GM19455 (cell line): Measurements from ENCODE around the gene AGFG1.

Experiments used
- ATAC-seq: cut with Tn5 transposase; IDR thresholded peaks from one replicate; pipeline ENCODE4 v1.9.1; 2021; ENCODE audit not compliant: unreplicated experiment

AGFG1 gene

DNA sequence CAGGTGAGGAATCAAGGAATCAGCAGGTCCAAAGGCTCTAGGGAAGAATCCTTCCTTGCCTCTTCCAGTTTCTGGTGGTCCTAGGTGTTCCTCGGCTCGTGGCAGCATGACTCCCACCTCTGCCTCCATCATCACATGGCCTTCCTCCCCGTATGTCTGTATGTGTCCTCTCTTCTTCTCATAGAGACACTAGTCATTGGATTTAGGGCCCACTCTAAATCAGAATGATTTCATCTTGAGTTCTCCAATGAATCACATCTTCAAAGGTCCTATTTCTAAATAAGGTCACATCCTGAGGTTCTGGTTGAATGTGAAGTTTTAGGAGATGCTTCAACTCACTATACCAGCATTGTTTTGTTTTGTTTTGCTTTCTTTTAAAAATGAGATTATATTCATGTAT, 11.1 kb upstream of the AGFG1 start:
- no peak for ATAC-seq

DNA sequence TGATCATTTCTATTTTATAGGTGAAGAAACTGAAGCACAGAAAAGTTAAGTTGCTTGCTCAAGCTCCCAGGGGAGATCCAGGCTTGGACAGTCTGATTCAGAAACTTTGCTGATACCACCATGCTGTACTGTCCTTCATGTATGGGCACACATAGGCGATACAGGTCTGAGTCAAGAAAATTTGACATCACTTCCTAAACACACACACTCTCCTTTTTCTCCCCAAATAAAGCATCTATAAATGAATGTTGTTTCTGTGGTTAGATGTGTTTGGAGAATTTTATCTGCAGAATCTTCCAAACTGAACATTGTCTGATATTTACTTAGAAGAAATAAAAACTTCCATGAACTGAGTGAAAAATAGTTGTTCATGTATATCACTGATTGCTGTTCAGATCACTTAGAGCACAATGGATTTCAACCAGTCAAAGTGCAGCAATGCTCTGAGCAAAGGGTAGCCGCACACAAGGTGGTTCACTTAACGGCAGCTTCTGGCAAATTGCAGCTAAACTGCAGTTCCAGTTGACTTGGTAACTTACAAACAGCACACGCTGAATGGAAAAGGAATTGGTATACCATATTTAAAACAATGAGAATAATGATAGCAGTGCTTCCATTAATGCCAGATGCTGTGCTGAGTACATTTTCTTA, 10.0 kb upstream of the AGFG1 start:
- peak; percentile 28 for ATAC-seq

DNA sequence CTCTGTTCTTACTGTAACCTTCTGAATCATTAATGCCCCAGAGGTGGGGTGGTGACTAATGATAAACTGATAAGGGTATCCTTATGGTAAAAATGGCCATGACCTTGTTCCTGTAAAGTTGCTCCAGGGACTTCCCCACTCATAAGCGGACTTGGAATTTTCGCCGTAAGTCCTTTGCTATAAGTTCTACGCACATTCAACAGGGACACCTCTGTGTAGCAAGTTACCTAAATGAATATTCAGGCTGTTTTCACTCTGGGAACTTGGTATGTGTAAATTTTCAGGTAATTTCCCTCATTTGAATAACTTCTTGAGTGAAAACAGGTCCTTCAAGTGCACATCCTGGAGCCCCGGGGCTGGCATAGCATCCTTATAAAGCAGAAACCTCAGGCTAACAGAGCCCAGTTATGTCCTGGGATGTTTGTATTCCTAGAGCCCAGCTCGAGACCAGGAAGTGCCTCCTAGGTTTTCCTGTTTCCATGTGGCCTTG, 9.4 kb upstream of the AGFG1 start:
- peak; percentile 62 for ATAC-seq

DNA sequence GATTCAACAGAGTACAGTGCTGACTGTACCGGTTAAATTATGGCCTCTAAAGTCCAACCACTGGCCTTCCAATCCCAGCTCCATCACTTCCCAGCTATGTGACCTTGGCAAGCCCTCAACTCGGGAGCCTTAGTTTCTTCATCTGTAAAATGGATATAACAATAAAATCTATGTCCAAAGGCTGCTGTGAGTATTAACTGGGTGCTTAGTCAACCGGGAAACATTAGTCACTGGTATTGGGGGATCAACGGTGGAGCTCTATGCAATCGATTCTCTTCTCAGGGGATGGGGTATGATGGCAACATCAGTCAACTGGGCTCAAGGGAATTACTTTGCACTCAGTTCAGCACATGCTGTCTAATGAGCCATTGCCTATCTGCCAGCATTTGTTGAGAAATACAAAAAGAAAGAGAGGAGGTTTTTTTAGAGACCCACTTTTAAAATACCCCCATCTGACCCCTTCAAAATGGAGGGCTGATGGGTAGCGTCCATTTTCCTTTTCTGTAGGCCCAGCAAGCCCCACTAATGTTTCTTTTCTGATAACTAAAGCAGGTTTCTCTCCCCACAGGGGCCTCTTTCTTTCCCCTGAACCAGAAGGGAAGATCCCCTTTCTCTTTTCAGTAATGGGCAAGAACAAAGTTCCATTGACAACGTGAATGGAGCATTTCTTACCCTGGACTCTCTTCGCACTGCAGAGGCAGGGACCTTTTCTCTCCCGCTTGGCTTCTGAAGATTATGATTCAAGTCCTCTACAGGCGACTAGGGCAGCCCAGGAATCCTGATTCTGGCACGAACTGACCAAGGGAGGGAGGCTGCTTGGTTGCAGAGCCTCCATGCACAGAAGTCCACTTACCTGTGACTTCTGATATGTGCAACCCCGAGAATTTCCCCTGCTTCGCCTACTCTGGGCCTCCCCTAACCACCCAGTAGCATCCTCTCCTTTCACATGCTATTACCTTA, 8.7 kb upstream of the AGFG1 start:
- peak; percentile 1 for ATAC-seq

DNA sequence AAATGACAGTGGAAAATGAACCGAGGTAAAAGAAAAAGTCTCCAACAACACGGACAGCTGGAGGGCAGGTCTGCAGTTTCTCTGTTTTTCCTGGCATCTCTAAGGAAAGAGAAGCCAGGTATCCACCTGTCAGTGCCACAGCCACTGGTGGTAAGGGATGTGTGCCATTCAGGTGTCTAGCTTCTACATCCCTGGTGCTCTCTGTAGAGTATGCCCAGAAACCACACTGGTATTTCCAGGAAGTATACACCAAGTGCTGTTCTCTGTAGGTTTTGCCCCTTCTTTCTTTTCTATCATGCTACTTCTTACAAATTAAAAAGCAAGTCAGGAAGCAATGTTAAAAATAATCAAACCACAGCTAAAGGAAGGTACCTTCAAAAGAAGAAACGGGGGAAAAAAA, 7.6 kb upstream of the AGFG1 start:
- no peak for ATAC-seq

DNA sequence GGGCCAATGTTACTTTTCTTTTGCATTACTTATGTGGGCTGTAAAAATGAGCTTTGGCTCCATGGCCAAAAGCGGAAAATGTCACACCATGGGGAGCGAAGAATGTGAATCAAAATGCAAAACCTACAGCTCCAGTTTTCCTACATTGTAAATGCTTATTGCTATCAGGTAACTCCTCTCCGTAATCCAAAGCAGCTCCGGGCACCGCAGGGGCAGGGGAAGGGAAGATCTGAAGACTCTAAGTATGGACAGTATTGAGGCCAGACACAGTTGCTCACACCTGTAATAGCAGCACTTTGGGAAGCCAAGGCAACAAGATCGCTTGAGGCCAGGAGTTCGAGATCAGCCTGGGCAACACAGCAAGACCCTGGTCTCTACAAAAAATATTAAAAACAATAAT, 7.1 kb upstream of the AGFG1 start:
- no peak for ATAC-seq

DNA sequence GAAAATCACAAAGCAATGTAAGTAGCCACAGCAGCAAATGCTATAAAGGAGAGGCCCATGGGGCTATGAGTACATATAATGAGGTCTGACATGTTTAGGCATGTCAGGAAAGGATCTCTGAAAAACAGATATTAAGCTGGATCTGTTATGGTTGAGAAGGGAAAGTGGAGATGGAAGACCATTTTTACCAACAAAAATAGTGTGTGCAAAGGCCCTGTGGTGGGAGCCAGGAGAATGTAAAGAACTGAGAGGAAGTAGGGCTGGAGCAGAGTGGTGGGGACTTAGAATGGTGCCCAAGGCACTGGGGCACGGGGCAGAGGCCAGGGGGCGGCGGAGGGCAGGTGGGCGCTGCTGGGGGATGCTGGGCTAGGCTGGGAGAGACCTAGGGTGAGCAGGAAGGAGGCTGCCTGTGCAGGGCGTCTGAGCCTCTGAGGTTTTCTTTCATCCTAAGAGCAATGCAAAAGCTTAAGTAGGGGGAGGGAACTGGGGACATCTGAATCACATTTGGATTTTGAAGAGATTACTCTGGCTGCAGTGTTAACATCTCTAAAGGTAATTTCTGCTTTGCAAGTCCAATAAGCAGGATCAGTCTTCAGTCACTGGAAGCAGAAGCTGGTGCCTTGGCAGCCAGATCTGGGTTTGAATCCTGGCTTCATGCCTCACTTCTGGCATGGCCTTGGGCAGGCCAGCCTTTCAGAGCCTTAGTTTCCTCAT, 4.9 kb upstream of the AGFG1 start:
- no peak for ATAC-seq

DNA sequence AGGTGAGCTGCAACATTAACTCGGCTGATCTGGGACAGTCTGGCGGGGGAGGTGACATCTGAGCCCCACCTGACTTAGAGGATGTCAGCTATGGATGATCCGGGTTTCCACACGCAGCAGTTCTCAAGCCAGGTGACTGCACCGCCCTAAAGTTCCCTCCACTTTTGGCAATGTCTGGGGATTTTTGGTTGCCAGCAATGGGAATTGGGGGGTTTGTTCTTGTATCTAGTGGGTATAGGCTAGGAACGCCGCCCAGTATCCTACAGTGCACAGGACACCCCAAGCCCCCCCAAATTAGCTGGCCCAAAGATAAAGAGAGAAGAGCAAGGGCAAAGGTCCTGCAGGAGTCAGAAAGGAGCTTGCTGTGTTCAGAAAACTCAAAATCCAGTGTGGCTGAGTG, 544 bp upstream of the AGFG1 start:
- ATAC-seq = no peak

DNA sequence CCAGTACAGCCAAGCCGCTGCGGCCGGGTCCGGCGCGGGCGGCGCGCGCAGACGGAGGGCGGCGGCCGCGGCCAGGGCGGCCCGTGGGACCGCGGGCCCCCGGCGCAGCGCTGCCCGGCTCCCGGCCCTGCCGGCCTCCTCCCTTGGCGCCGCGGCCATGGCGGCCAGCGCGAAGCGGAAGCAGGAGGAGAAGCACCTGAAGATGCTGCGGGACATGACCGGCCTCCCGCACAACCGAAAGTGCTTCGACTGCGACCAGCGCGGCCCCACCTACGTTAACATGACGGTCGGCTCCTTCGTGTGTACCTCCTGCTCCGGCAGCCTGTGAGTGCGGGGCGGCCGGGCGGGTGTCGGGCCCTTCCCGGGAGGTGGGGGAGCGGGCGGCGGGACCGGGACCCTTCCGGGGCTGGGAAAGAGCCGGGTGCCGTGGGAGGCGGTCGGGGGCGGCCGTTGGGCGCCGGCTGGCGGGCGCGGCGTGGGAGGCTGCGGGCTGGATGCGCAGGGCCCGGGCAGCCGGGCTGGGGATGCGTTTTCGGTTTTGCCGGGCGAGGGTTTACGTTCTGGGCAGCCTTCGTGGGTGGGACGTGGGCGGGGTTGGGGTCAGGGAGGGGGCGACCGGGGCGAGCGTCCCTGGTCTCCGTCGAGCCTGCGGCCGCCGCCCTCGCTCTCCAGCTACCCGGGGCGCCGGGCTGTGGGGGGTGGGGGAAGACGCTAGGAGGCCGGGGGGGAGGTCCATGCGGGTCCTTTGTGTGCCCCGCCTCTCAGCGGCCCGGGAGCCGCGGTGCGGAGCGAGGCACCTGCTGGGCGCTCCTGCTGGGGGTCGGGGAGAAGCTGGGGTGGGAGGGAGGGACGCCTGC, 537 bp downstream of the AGFG1 start:
- ATAC-seq = peak; percentile 78

DNA sequence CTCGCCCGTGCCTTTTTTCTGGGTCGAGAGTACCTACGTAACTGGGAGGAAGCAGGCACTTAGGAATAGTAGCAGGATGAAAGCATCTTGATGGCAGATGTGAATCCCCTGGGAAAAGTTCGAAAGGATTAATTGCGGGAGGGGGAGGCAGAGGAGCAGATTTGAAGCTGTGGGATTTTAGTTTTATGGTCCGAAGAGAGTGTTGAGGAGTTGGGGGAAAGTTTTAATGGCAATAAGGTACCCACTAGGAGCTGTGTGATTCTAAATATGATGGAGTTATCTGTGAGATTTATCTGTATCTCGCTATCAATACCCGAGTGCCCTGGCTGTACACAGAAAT, 1.1 kb downstream of the AGFG1 start:
- ATAC-seq = no peak

DNA sequence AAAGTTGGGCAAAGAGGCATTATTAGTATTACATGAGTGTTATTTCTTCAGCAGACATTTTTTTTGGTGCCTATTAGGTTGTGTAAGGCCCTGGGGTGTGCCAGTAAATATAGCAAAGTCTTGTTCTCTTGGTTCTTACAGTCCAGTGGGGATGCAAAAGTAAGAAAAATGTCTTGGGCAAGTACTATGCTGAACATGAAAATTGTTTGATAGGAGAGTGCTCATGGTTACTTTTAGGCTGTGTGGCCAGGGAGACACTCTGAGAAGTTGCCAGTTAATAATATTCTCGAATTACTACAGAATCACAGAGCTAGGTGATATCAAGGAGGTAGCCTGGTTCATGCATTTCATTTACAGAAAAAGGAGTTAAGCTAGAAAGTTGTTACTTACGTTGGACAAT, 1.9 kb downstream of the AGFG1 start:
- no peak for ATAC-seq

DNA sequence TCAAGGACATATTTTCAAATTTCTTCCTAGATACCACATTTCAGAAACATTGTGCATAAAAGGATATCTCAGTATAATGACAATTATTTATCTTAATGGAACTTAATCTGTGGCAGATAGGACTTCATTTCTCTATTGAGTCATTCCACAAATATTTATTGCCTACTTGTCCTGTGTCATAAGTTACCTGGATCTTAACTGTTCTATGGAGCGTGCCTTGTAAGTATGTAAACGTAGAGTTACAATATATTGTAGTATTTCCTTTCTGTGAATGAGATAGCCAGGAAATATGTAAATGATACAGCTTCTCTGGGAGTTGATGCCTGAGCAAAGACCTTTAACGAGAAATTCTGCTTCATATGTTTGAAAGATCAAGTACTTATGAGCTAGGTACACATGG, 2.5 kb downstream of the AGFG1 start:
- ATAC-seq = no peak

DNA sequence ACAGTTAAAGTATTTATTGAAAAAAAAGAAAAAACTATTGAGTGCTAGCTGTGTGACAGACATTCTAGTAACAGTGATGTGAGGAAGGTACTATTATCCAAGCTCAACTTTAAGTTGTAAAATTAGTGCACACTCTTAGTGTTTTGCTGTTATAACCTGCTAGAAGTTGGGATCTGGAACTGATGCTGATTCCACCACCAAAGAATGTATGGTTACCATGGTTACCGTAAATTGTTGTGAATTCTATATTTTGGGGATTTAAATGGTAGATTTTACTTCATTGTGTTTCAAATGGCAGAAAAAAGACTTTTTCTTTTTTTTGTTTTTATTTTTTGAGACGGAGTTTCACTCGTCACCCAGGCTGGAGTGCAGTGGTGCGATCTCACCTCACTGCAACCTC, 5.3 kb downstream of the AGFG1 start:
- ATAC-seq = no peak

DNA sequence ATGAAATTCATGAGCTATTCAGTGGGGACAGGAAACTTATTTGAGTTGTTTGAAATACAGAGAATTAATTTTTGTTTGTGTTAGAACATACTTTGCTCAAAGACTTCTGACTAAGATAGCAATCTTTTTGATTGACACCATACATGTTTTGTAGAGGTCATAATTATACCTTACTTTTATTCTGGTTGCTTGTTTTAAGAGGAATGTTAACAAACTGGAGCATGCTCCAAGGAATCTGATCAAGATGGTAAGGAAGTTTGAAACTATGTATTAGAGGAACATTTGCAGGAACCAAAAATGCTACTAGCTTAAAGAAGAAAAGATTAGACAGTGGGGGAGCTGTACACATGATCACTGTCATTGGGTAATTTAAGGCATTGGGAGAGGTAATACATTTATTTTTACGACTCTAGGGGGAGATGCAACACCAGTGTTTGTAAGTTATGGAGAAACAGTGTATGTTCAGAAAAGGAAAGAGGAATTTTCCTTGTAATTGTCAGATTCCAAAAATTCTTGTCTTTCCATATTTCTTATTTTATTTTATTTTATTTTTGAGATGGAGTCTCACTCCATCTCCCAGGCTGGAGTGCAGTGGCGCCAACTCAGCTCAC, 8.0 kb downstream of the AGFG1 start:
- ATAC-seq = no peak

DNA sequence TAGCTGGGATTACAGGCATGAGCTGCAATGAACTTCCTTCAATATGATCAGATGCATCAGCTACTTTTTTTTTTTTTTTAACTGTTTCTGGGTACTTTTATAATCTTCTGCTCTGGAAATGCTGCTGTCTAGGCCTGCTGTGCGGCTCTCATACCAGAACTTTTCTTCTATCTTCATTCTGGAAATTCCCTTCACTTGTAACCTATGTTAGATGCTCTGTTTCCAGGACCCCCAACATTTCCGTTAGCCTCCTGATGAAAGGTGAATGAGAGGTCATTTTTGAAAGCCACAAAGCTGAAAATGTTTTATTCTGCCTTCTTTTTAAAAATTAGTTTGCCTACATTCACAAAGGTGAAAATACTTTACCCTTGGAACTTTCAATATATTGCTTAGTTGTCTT, 8.6 kb downstream of the AGFG1 start:
- ATAC-seq = peak; percentile 40

DNA sequence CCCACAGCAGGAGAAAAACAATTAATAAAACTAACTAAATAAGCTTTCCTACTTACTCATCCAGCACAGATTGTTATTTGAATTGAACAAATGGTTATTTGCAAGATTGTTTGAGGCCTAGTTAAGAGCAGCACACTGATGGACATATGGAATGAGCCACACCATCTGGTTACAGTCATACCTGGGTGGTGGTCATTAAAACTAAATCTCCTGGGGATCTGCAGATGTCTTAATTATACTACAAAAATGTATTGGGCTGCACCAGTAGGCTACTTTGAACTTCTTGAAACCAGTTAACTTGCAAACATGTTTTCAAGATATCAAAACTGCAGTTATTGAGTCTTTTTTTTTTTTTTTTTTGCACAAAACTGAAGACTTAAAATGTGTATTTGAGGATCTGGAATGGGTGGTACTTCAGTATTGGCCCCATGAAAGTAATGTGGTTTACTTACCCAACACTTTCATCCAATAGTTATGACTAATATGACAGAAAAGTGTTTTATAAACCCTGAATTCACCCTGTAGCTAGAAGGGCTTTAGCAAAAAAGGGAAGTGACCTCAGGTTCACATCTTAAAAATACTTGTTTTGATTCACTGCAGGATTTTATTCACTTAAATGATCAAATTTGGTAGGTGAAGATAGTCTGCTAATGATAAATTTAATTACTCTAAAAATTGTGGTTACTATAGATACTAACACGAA, 10.8 kb downstream of the AGFG1 start:
- peak; percentile 84 for ATAC-seq

DNA sequence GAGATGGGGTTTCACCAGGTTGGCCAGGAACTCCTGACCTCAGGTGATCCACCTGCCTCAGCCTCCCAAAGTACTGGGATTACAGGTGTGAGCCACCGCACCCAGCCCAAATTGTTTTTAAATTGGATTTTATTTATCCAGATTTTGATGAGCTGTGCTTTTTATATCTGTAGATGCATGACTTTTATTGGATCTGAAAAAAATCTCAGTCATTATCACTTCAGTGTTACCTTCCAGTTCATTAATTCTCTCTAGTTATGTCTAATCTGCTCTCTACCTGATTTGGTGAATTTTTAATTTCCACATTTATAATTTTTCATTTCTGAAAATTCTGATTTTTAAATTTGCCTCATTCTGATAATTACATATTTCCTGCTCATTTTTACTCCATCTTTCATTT, 13.5 kb downstream of the AGFG1 start:
- no peak for ATAC-seq

DNA sequence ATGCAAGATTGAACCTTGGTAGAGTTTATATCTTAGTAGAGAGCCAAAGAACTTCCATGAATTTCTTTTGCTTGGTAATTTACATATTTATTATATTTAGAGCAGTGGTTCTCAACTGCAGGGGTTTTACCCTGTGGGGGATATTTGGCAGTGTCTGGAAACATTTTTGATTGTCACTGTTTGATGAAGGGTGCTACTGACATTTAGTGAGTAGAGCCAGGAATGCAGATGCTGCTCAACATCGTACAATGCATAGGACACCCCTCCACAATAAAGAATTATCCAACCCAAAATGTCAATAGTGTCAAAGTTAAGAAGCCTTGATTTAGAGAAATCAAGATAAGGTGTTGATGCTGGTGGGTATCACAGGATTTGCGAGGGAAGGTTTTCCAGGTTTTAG, 14.7 kb downstream of the AGFG1 start:
- no peak for ATAC-seq

DNA sequence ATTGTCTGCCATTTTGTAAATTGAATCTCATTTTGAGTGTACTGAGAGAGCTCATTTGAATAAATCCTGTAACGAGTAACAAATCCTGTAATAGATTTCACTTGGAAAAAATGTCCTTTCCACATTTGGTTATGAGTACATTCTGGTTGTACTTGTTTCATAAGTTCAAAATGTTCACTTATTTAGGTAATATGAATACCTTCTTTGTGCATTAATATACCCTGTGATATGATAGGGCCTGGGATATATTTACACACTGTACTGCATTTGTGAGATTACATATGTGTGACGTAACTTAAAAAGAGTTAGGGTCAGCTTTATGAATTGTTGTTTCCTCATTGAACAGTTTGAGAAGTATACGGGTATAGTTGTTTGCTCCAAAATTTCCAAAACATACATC, 16.1 kb downstream of the AGFG1 start:
- ATAC-seq = no peak

DNA sequence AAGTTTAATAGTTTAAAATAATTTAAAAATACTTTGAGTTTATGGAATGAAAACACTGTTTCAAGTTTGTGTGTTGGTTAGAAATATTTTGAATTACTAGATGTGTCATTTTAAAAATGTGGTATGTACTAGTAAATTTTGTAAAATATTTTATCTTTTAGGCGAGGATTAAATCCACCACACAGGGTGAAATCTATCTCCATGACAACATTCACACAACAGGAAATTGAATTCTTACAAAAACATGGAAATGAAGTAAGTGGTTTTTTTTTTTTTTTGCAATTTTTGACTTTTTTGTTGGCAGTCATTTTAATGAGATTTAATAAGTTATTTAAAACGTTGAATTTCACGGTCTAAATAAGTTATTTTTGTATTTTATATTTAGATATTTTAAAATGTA, 19.4 kb downstream of the AGFG1 start:
- no peak for ATAC-seq
